ENCODE data around the gene LRRK2. TPM values are rescaled to one million over a fixed set of nuclear protein-coding genes. Genes with fewer than 3 reads are reported as not detected.
"Not testable (repeated sequence)": the region's sequence is repeated elsewhere in the genome, so short reads cannot be mapped to it uniquely, and the experiment has no call there.

The LRRK2 gene
- total and polyA plus RNA-seq, 7 donors: 0.74 to 8.4 (median 4.7) TPM

DNA sequence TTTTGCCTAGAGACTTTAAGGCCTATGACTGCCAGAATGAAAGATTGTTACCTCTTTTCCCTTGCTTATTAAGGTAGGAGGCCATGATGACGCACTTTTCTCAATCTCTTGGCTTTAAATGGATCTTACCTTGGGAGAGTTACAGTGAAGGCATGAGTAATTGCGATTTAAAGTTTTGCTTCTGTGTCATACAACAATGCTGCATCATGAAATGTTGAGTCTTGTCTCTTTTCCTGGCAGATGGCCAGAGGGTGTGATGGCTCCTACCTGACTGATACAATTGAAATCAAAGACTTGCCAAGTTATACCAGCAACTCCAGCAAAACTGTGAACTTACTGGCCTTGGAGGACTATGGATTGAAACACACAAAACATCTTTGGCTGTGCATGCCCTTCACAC, 17.2 kb upstream of the LRRK2 start:
- ATAC-seq (no peak), DNase-seq (no peak)
- TF ChIP-seq, protein P1, sequence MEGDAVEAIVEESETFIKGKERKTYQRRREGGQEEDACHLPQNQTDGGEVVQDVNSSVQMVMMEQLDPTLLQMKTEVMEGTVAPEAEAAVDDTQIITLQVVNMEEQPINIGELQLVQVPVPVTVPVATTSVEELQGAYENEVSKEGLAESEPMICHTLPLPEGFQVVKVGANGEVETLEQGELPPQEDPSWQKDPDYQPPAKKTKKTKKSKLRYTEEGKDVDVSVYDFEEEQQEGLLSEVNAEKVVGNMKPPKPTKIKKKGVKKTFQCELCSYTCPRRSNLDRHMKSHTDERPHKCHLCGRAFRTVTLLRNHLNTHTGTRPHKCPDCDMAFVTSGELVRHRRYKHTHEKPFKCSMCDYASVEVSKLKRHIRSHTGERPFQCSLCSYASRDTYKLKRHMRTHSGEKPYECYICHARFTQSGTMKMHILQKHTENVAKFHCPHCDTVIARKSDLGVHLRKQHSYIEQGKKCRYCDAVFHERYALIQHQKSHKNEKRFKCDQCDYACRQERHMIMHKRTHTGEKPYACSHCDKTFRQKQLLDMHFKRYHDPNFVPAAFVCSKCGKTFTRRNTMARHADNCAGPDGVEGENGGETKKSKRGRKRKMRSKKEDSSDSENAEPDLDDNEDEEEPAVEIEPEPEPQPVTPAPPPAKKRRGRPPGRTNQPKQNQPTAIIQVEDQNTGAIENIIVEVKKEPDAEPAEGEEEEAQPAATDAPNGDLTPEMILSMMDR (IDR thresholded peaks at IDR 0.05): no peak
- Histone ChIP-seq H3K4me1 (no peaks in the 10 kb centered on the region), H3K27me3 (ENCODE audit: insufficient read depth in 3 of 3, low read length in 2 of 3) (no peaks in the 10 kb centered on the region), H3K36me3 (ENCODE audit: insufficient read depth in 1 of 2, low read depth in 1 of 2) (no peaks in the 10 kb centered on the region), H3K4me3 (no peak overlapping the region), H3K9me3 (no peaks in the 10 kb centered on the region), H3K27ac (no peak overlapping the region)
- intact Hi-C loops (cut with DNase I): no loop called here
- 94% methylated on average over 2 of the region's 2 CpGs for WGBS, 3 donors

DNA sequence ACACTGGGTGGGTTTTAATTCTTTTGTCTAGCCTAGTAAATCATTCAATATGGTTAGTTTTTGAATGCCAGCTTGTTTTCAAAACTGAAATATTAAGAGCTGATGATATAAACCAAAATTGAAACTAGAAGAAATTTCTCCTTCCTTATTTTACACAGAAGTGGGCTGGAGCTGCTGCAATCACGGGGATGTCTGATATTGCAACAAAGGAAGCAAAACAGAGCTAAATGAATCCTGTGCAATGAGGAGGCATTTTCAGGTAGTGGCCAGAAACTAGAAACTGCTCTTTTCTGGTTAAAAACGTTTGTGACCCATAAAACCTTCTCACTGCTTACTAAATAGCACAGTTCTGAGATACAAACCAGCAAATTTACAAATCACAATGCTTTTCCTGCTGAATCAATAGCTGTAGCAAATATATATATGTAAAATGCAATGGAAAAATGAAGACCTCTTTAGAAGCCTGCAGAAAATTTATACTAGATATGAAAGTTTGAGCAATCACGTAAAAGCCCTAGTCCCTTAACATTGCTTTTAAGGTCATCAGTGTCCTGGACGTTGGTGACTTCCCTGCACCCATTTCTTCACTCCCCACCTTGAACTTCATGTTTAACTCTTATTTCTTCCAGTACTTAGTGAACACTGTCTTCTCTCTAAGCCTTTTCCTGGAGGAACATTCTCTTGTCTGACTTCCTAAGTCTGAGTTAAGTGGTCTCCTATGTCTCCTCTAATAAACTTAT, 15.9 kb upstream of the LRRK2 start:
- 40 to 48% (median 47%) methylated on average over 4 of the region's 4 CpGs for WGBS, 3 donors
- H3K27me3 ChIP-seq (ENCODE audit: insufficient read depth in 3 of 3, low read length in 2 of 3): no peaks in the 10 kb centered on the region
- no peaks in the 10 kb centered on the region for H3K4me1 ChIP-seq
- ATAC-seq: no peak
- intact Hi-C loops (cut with DNase I): no loop called here
- no peak for DNase-seq
- no peaks in the 10 kb centered on the region for H3K9me3 ChIP-seq
- no peak overlapping the region for H3K27ac ChIP-seq
- H3K4me3 ChIP-seq: no peak overlapping the region
- no peaks in the 10 kb centered on the region for H3K36me3 ChIP-seq (ENCODE audit: insufficient read depth in 1 of 2, low read depth in 1 of 2)
- TF ChIP-seq, protein P1 (IDR thresholded peaks at IDR 0.05): no peak

DNA sequence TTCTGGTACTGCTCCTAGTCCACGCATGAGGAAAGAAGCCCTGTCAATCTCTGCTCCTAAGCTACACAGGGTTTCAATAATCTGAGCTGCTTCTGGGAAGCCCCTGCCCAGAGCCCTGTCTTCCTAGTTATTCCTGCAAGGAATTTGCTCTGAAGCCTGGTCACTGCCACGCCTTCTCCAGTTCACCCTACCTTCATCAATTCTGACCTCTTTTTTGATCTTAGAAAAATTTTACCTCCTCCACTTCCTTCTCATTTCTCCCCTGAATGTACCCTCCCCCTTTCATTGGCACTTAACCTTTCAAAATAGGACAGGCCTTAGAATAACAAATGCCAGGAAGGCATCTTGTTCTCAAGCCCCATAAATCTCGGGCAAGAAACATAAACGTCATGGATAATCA, 14.9 kb upstream of the LRRK2 start:
- DNase-seq (no peak), ATAC-seq (no peak)
- intact Hi-C loops (cut with DNase I): no loop called here
- WGBS, 3 donors: 35 to 43% (median 36%) methylated on average over 4 of the region's 4 CpGs
- no peaks in the 10 kb centered on the region for H3K4me1 ChIP-seq
- no peaks in the 10 kb centered on the region for H3K9me3 ChIP-seq
- no peaks in the 10 kb centered on the region for H3K36me3 ChIP-seq (ENCODE audit: insufficient read depth in 1 of 2, low read depth in 1 of 2)
- TF ChIP-seq, protein P1 (IDR thresholded peaks at IDR 0.05): no peak
- H3K27ac ChIP-seq: no peak overlapping the region
- H3K27me3 ChIP-seq (ENCODE audit: insufficient read depth in 3 of 3, low read length in 2 of 3): no peaks in the 10 kb centered on the region
- H3K4me3 ChIP-seq: no peak overlapping the region

DNA sequence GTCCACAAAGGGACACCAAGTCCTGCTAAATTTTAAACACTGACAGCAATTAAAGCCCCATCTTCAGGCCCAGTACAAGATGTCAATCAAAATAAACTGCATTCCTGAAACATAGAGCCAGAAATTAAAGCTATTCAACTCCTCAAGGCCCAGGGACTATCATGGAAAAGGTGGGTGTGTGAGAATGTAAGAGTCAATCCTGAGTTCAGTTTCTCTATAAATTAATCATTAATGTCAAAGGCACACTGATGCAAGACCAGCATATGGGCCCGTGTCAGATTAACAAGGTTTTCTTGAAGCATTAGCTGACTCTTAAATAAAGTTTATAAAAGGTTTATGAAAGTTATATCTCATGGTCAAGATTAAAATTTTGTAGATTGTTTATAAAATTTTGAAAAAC, 13.6 kb upstream of the LRRK2 start:
- H3K27ac ChIP-seq; H3K27me3 ChIP-seq (ENCODE audit: insufficient read depth in 3 of 3, low read length in 2 of 3); ATAC-seq; H3K4me1 ChIP-seq; intact Hi-C loops (cut with DNase I); H3K36me3 ChIP-seq (ENCODE audit: insufficient read depth in 1 of 2, low read depth in 1 of 2); DNase-seq; H3K9me3 ChIP-seq; H3K4me3 ChIP-seq: not testable (repeated sequence)
- WGBS, 3 donors: 64 to 67% (median 65%) methylated on average over 1 of the region's 1 CpG

DNA sequence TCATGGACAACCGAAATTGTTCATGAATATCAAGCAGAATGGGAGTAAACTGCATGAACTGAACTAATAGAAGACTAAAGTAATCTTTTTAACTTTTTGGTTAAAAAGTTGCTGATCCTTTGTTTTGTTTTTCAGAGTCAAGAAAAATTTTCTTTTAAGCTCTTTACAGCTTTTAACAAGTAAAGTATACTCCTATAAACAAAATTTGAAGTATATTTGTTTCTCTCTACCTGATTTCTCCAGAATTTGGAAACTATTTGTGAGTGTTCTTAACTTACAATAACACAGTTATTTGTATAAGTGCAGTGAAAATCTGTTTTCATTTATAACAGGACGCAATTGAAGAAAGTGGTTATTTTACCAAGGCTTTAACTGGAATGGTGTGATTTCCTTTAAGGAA, 12.2 kb upstream of the LRRK2 start:
- 82 to 85% (median 85%) methylated on average over 2 of the region's 2 CpGs for WGBS, 3 donors
- no peak for DNase-seq
- Histone ChIP-seq H3K36me3 (ENCODE audit: insufficient read depth in 1 of 2, low read depth in 1 of 2) (no peaks in the 10 kb centered on the region), H3K27ac (no peak overlapping the region), H3K4me1 (no peaks in the 10 kb centered on the region), H3K9me3 (no peaks in the 10 kb centered on the region), H3K27me3 (ENCODE audit: insufficient read depth in 3 of 3, low read length in 2 of 3) (no peaks in the 10 kb centered on the region), H3K4me3 (no peak overlapping the region)
- TF ChIP-seq, protein P1 (IDR thresholded peaks at IDR 0.05): no peak
- intact Hi-C loops (cut with DNase I): no loop called here
- ATAC-seq: no peak

Measured in psoas muscle (tissue), 8 donors.